HepG2 (cell line): Measurements from ENCODE around the gene STX1B. TPM values are rescaled to one million over a fixed set of nuclear protein-coding genes. Genes with fewer than 3 reads are reported as not detected.

ENCODE experiments used
- AHR ChIP-seq: IDR thresholded peaks from 2 replicates; pipeline ENCODE4 v1.6.1; 2018; ENCODE audit warnings: missing genetic modification reagents, missing compliant biosample characterization
- ATAD3A ChIP-seq: sonication (generic); formaldehyde crosslinking; IDR thresholded peaks from 2 replicates; pipeline ENCODE4 v1.4.0; 2020; ENCODE audit warnings: missing genetic modification reagents
- ATF4 ChIP-seq, 2 experiments: fragments of 450-650 bp in 1 of 2; sonication (generic) in 1 of 2; formaldehyde crosslinking; IDR thresholded peaks; 2 replicates each; pipeline versions ENCODE4 v1.5.0 to v1.8.0; 2020 to 2022; ENCODE audit warnings: mild to moderate bottlenecking in 1 of 2, missing genetic modification reagents in 1 of 2
- CERS6 ChIP-seq: sonication (generic); formaldehyde crosslinking; IDR thresholded peaks from 2 replicates; pipeline ENCODE4 v1.5.0; 2020; ENCODE audit warnings: missing genetic modification reagents
- DDIT3 ChIP-seq: sonication (generic); formaldehyde crosslinking; IDR thresholded peaks from 2 replicates; pipeline ENCODE4 v1.4.0; 2020; ENCODE audit warnings: mild to moderate bottlenecking, missing genetic modification reagents
- HES4 ChIP-seq: sonication (generic); formaldehyde crosslinking; IDR thresholded peaks from 2 replicates; pipeline ENCODE4 v1.9.0; 2021; ENCODE audit warnings: mild to moderate bottlenecking, missing genetic modification reagents, borderline replicate concordance
- IRF9 ChIP-seq: sonication (generic); formaldehyde crosslinking; IDR thresholded peaks from 2 replicates; pipeline ENCODE4 v1.8.0; 2022; ENCODE audit warnings: missing genetic modification reagents, mild to moderate bottlenecking, borderline replicate concordance
- LBX2 ChIP-seq: sonication (generic); formaldehyde crosslinking; IDR thresholded peaks from 2 replicates; pipeline ENCODE4 v1.5.0; 2020; ENCODE audit warnings: missing genetic modification reagents, mild to moderate bottlenecking, borderline replicate concordance
- MAFG ChIP-seq: sonication (generic); formaldehyde crosslinking; IDR thresholded peaks from 2 replicates; pipeline ENCODE4 v1.5.1; 2020; ENCODE audit warnings: mild to moderate bottlenecking, missing genetic modification reagents
- MAZ ChIP-seq, 2 experiments: sonication (generic) in 1 of 2; formaldehyde crosslinking in 1 of 2; IDR thresholded peaks; 2 replicates each; pipeline versions ENCODE4 v1.5.0 to v1.6.1; 2012 to 2020; ENCODE audit warnings: low read depth in 2 of 2, mild to moderate bottlenecking in 2 of 2, borderline replicate concordance in 1 of 2, improper control_type of control experiment in 1 of 2, low read length in 1 of 2, missing genetic modification reagents in 1 of 2, moderate library complexity in 1 of 2
- MXD1 ChIP-seq: sonication (generic); formaldehyde crosslinking; IDR thresholded peaks from 2 replicates; pipeline ENCODE4 v1.4.0; 2020; ENCODE audit warnings: mild to moderate bottlenecking, missing genetic modification reagents
- MYC ChIP-seq: sonication (generic); formaldehyde crosslinking; IDR thresholded peaks from 2 replicates; pipeline ENCODE4 v1.9.0; 2021; ENCODE audit warnings: missing genetic modification reagents, borderline replicate concordance
- MYPOP ChIP-seq: sonication (generic); formaldehyde crosslinking; IDR thresholded peaks from 2 replicates; pipeline ENCODE4 v1.8.1; 2023; ENCODE audit warnings: mild to moderate bottlenecking, moderate library complexity, missing genetic modification reagents
- RNF2 ChIP-seq: fragments of 450-650 bp; conservative IDR thresholded peaks from 2 replicates; pipeline ENCODE4 v1.6.1; 2016; ENCODE audit warnings: low read depth
- SOX6 ChIP-seq, 2 experiments: fragments of 450-650 bp in 1 of 2; sonication (generic) in 1 of 2; formaldehyde crosslinking in 1 of 2; IDR thresholded peaks; 2 replicates each; pipeline versions ENCODE4 v1.4.0 to v1.6.1; 2017 to 2020; ENCODE audit warnings: antibody characterized with exemption in 1 of 2, mild to moderate bottlenecking in 1 of 2, missing genetic modification reagents in 1 of 2
- TCF7L2 ChIP-seq: IDR thresholded peaks from 2 replicates; pipeline ENCODE4 v1.6.1; 2011; ENCODE audit warnings: mild to moderate bottlenecking, low read depth, low read length, moderate library complexity
- THAP9 ChIP-seq: sonication (generic); formaldehyde crosslinking; IDR thresholded peaks from 2 replicates; pipeline ENCODE4; 2020; ENCODE audit warnings: missing genetic modification reagents, mild to moderate bottlenecking, borderline replicate concordance
- ZNF138 ChIP-seq: sonication (generic); formaldehyde crosslinking; IDR thresholded peaks from 2 replicates; pipeline ENCODE4 v1.5.0; 2020; ENCODE audit warnings: mild to moderate bottlenecking, low read depth, missing genetic modification reagents
- ZNF350 ChIP-seq: sonication (generic); formaldehyde crosslinking; IDR thresholded peaks from 2 replicates; pipeline ENCODE4 v1.4.0; 2020; ENCODE audit warnings: mild to moderate bottlenecking, low read depth, missing genetic modification reagents, borderline replicate concordance
- ZNF746 ChIP-seq: sonication (generic); formaldehyde crosslinking; IDR thresholded peaks from 2 replicates; pipeline ENCODE4 v1.8.0; 2022; ENCODE audit warnings: mild to moderate bottlenecking, missing genetic modification reagents
- polyA plus RNA-seq, 8 experiments: library from polyadenylated mRNA; depleted of rRNA in 3 of 8; stranded (reverse) in 7 of 8; unstranded in 1 of 8; fragments of >200 nt; fragmentation: Illumina TruSeq in 4 of 8; extraction: Trizol in 4 of 8; gene quantifications; 2 replicates each; pipeline versions ENCODE4 v1.2.1 to v1.2.3, GENCODE V29; 2011 to 2016; ENCODE audit warnings: low read depth in 4 of 8, missing spikeins in 1 of 8, mixed read lengths in 1 of 8; ENCODE audit not compliant: insufficient read depth in 1 of 8
- total RNA-seq, 5 experiments: library from RNA; depleted of rRNA; stranded (reverse); fragments of >200 nt; fragmentation: Illumina TruSeq; extraction: Trizol; gene quantifications; 2 replicates each; pipeline ENCODE4 v1.2.3, GENCODE V29; 2016; ENCODE audit warnings: low read depth in 1 of 5

STX1B gene
- total and polyA plus RNA-seq, 2 of the 13 experiments (the other 11 are each of a cell fraction or from before 2014, with no cell fraction given): 2.1 to 3.0 TPM

GRCh38 chr16:30950516-30951065 is 59.8 kb downstream of the STX1B start (continued):
- TF ChIP-seq AHR (CRISPR knock-in tag) (0 out of 2 replicates have a peak, but pooled peaks have one; percentile 35), MAFG (no peak), DDIT3 (CRISPR knock-in tag) (no peak), ZNF746 (no peak), MXD1 (peak; percentile 1; the same call in 1 of the 2 replicates), ATF4 (CRISPR knock-in tag; IDR thresholded peaks at IDR 0.05) (no peak), RNF2 (no peak), MYC (CRISPR knock-in tag) (no peak), ATAD3A (no peak), IRF9 (CRISPR knock-in tag) (no peak), SOX6 (IDR thresholded peaks at IDR 0.05) (no peak), SOX6 (CRISPR knock-in tag; IDR thresholded peaks at IDR 0.05) (no peak), THAP9 (CRISPR knock-in tag) (no peak), HES4 (CRISPR knock-in tag) (no peak), CERS6 (CRISPR knock-in tag) (no peak), LBX2 (CRISPR knock-in tag) (no peak), MYPOP (CRISPR knock-in tag) (0 out of 2 replicates have a peak, but pooled peaks have one; percentile 36), MAZ (IDR thresholded peaks at IDR 0.05; ENCODE audit: borderline replicate concordance, low read depth, low read length) (no peak), MAZ (CRISPR knock-in tag; IDR thresholded peaks at IDR 0.05; ENCODE audit: low read depth) (no peak), ZNF138 (CRISPR knock-in tag) (no peak; the same call in 1 of the 2 replicates), ZNF350 (no peak), TCF7L2 (no peak)
